ENCODE data around the gene TRNP1.
A peak's percentile ranks its signal among the peaks of the same experiment; 100 is the strongest.

The TRNP1 gene

DNA sequence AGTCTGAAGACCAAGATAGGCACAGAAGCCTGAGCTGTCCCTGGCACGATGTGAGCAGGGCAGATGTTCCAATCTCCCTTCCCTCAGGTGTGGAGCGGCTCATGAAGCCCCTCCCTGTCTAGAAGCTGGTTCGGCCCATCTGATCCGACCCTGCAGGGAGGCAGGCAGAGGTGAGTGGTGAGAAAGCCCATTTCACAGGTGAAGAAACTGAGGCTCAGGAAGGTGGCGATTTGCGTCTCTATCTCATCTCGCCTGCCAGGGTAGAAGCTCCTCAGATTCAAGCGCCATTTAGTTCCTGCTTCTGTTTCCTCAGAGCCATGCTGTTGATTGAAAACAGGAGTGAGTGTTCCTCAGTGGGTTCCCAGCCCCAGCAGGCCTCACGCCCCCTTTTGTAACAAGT, 36.0 kb downstream of the TRNP1 start:
- no peak for DNase-seq

DNA sequence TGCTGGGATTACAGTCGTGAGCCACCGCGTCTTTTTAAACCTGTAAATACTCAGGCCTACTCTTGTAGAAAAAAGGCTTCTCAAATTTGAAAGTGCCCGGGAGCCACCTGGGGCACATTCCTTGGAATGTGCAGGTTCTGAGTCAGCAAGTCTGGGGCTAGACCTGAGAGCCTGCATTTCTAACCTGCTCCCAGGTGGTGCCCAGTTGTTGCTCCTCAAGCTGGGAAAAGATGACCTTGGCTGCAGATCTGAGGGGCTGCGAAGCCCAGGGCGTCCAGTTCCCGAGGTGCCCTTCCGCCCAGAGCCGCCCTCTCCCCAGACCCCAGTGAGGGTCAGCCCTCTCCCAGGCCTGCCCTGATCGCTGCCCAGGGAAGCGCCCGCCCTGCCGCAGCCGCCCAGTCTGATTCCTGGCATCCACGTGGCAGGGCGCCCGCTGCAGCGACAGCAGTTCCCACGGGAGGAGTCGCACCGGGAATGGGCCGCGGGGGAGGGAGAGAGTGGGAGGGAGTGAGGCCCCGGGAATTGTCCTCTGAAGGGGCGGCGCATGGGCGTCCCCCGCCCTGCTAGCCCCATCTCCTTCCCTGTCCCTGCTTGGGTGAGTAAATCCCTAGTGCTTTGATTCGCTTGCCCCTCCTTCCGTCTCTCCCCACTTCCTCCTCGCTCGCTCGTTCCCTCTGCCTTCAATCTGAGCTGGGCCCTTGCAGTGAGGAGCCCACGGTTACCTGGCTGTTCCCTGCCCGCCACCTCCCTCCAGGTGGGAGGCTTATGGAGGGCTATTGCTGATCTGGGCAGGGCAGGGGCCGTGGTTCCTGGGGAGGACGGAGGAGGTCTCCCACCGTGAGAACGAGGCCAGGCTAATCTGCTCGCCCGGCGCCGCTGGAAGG, 38.0 kb downstream of the TRNP1 start:
- DNase-seq = no peak

DNA sequence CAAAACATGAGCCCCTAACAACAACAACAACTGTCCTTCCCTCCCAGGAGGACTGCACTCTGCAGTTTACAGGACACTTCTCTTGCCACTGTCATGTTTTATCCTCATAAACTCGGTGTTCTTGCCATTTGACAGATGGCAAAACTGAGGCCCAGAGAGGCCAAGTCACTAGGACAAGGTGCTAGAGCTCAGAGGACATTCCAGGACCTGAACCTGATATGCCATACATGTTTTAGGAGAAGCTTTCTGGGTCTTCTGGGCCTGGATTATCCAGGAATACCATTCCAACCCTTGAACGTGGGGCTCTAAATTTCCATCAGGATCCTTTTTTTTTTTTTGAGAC, 38.6 kb downstream of the TRNP1 start:
- DNase-seq = no peak

DNA sequence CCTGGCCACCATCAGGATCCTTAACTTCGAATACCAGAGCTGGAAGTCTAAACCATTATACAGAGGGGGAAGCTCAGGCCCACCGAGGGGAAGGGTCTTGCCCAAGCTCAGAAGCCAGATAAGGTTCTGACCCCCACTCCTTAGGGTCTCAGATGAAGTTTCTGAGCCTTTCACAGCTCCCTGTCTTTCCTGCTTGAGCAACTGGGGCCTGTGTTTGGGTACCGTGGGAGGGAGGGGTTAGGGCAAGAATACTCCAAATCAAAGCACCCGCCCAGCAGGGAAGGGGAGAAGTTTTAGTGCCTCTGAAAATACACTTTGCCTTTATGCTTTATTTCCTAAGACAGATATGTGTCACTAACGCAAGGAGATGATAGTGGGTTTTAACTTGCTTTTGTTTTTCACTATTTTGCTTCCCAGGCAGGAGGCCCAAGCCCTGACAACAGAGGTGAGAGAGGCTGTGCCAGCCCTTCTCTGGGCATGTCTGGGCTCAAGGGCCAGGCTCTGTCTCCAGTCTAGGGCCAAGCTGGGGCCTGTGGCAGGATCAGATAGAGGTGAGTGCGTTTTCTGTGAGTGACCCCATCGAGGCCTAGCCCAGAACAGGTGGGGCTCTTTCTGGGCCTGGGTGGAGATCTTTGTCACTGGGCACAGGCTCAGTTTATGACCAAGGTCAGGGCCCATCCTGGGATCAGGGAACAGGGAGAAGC, 39.7 kb downstream of the TRNP1 start:
- no peak for DNase-seq

DNA sequence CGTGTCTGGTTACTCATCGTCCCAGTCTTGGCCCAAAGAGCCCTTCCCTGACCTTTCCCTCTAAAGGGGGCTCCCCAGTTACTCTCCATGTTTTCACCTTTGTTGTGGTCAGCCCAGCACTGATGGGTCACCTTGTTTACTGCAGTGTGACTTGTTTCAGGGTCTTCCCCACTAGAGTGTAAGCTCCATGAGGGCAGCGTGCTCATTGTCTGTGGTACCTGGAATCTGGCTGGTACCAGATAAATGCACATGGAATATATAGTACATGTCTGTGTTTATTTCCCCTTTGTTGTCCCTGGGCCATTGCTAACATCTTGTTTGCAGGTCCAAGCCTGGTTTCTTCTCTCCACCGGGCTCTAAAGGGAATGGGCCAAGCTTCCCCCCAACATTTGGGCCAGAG, 41.9 kb downstream of the TRNP1 start:
- DNase-seq = no peak

DNA sequence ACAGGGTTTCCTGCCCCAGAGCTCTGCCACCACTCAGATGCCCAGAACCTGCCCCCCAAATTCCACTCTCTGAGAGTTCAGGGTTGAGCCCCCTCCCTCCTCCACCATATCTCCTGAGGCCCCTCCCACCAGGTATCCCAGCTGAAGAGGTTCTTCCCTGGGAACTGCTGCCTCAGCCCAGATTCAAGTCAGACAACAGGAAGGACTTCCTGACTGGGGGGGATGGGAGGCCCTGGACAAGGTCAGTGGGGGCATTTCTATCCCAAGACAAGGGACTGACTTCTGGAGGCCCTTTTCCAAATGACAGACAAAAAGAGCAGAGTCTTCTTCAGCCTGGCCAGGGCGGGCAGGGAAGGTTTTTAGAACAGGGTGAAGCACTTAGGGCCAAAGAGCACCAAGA, 43.2 kb downstream of the TRNP1 start:
- DNase-seq = no peak

DNA sequence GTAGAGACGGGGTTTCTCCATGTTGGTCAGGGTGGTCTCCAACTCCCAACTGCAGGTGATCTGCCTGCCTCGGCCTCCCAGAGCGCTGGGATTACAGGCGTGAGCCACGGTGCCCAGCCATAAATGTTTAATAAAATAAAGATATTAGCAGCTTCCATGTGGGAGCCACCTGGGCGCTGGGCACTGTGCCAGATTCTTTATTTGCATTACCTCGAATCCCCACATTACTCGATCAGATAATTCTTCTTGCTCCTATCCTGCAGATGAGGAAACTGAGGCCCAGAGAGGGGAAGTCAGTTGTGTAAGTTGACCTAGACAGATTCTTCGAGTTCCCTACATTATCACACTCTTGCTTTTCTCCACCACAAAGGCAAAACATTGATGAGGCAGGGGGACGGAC, 44.0 kb downstream of the TRNP1 start:
- peak; percentile 20 for DNase-seq

DNA sequence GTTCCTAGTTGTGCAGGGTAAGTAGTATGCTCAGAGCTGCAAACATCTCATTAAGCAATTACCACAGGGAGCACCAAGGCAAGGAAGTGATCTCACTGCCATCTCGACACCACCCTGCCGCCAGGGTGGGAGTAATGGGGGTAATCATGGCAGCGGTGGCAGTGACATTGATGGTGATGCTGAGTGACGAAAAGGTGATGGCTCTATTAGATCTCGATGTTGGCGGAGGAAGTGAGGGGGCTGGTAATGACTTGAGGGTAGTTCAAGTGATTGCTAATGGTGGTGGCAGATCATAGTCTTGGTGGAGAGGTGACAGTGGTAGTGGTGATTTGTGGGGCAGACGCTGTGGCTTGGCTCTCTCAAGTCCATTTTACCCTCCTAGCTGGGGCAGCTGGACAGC, 44.5 kb downstream of the TRNP1 start:
- DNase-seq = no peak

DNA sequence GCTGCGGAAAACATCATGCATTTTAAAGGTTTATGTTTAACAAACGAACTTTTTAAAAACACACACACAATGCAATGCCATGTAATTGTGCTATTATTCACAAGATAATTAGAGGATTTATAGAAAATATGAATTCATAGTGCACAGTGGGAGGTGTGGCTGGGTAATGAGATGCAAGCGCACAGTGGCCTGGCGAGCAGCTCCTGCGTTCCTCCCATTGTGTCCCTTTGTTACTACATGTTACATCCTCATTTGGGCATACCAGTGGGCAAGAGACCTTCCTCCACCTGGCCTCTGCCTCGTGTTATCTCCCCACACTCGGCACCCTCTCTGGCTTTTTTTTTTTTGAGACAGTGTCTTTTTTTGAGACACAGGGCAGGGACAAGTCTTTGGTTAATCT, 49.2 kb downstream of the TRNP1 start:
- DNase-seq = no peak

DNA sequence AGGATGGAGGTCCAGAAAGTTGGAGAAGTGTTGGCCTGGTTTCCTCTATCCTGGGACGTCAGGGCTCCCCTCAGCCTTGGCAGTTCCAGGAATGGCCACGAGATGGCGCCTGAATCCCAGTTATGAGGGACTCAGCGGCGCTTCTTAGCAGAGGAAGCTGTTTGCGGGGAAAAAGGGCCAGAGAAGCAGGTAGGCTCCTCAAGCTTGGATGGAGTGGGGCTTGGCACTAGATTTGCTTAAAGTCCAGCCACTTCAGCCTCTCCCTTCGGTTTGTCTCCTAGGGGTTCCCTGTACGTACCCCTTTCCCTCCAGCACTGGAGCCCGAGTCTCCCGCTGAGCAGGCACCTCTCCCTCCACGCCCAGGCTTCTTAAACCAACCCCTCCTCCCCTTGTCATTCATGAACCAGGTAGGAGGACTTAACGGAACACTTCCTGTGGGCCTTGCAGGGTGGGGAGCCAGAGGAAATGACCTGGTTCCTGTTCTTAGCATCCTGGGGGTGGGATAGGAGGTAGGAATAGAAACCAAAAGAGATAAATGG, 51.2 kb downstream of the TRNP1 start:
- peak; percentile 61 for DNase-seq

DNA sequence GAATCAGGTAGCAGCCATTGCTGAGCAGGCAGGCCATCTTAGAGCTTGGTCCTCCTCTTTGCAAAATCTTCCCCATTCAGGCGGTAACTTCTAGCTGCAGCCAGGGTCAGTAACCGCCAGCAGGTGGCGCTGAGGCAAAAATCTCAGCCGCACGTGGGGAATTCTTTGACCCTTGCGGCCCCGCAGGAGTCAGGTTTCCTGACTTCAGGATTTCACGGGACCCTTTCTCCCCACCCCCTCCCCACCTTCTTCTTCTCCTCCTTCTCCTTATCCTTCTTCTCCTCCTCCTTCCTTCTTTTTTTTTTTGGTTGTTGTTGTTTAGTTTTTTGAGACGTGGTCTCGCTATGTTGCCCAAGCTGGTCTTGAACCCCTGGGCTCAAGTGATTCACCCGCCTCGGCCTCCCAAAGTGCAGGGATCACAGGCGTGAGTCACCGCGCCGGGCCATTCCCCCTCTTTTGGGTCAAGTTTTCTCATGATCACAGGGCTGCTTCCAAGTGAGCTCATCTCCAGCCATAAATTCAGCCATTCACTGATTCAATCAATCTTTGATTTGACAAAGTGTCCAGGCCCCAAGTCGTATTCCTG, 52.6 kb downstream of the TRNP1 start:
- peak; percentile 40 for DNase-seq

DNA sequence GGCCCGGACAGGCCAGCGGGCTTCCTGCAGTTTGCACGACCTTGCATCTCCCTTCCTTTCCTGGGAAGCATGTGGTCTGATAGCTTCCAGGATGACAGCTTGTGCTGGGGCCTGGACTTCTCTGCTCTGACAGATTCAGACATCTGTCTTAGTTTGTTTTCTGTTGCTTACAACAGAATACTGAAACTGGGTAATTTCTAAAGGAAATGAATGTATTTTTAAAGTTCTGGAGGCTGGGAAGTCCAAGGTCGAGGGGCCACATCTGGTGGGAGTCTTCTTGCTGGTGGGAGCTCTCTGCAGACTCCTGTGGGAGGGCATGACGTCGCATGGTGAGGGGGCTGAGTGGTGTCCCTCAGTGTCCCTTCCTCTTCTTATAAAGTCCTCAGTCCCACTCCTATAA, 54.4 kb downstream of the TRNP1 start:
- no peak for DNase-seq

DNA sequence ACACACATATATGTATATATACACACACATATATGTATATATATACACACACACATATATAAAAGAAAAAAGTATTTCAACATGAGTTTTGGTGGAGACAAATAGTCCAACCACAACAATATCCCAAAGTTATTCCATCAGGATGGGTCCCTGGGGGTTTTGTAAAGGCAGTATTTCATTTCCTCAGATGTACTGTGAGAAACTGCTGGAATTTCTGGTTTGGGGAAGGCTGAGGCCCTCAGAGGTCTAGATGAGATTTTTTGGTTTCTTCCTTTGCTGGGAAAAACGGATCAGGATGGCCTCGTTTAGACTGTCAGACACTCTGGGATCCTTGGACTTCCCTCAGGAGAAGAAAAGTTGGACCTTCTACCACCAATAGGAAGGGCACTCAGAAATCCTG, 55.6 kb downstream of the TRNP1 start:
- DNase-seq = no peak

DNA sequence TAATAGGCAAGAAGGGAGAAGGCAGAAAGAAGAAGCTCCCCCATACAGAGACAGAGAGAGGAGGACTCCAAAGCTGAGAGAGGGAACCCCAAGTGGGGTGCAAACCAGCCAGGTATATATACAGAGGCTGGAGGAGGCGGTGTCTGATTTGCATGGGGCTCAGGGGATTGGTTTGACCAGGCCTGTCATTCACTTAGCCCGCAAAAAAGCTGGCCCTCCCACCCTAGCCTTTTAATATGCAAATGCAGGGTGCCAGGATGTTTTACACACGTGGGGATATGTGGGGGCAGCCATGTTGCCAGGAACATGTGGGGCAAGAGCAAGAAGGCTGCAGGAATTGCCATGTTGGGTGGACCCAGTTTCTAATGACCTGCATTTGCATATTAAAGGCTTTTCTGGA, 56.1 kb downstream of the TRNP1 start:
- DNase-seq = no peak
